ENCODE results near the gene ANKUB1. TPM values are rescaled to one million over a fixed set of nuclear protein-coding genes. Genes with fewer than 3 reads are reported as not detected.

ANKUB1 gene
- total and polyA plus RNA-seq, 10 of the 15 experiments (the other 5 are each of a cell fraction or from before 2014, with no cell fraction given): 0.08 TPM; not detected in 9

DNA sequence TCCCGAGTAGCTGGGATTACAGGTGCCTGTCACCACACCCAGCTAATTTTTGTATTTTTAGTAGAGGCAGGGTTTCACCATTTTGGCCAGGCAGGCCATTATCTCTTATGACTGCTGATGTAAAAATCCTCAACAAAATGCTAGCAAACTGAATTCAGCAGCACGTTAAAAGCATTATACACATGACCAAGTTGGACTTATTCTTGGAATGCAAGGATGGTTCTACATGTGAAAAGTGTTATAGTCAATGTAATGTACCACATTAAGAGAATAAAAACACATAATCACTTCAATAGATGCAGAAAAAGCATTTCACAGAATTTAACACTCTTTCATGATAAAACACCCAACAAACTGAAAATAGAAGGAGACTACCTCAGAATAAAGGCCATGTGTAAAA is 40.9 kb upstream of the ANKUB1 start:
- ChIA-PET POLR2A (no interaction called here), RAD21 (ENCODE audit: unreplicated experiment) (no interaction called here), SMC1A (ENCODE audit: uncharacterized antibody, unreplicated experiment) (no interaction called here), CTCF (interaction anchor here (2.1 kb wide), 1 partner anchor 25 kb away, joined by 6 read pairs; no protein-coding TSS in a partner anchor)
- no peak for DNase-seq (ENCODE audit: low read depth, low spot score)
- in situ Hi-C loops (cut with MboI): no loop called here
- no peaks in the 10 kb centered on the region for H3K27me3 ChIP-seq (replicated peaks in 1 of 2; ENCODE audit: control insufficient read depth in 2 of 2, insufficient read depth in 2 of 2, low read length in 1 of 2)
- no peaks in the 10 kb centered on the region for H4K20me1 ChIP-seq (ENCODE audit: control insufficient read depth, insufficient read depth)
- no peaks in the 10 kb centered on the region for H3K4me1 ChIP-seq (ENCODE audit: control insufficient read depth, insufficient read depth, low read length)
- H3K4me2 ChIP-seq (ENCODE audit: control insufficient read depth, insufficient read depth): no peak overlapping the region
- no peak for FAIRE-seq
- H3K9me3 ChIP-seq (replicated peaks; ENCODE audit: control insufficient read depth, insufficient read depth, low read length): peaks cover 34% of the 10 kb centered on the region
- H3K36me3 ChIP-seq (ENCODE audit: control insufficient read depth in 2 of 2, insufficient read depth in 2 of 2, low read length in 1 of 2): no peaks in the 10 kb centered on the region
- intact Hi-C loops (cut with micrococcal nuclease; ENCODE audit: unreplicated experiment): no loop called here
- no peak for ATAC-seq
- no peak for TF ChIP-seq ZNF24 (IDR thresholded peaks at IDR 0.05)
- no peak overlapping the region for H3K27ac ChIP-seq (ENCODE audit: control insufficient read depth, insufficient read depth)
- H3K9ac ChIP-seq (ENCODE audit: control insufficient read depth, insufficient read depth, low read length): no peak overlapping the region
- WGBS (ENCODE audit: insufficient coverage, insufficient replicate concordance, low lambda C conversion rate, missing lambda C conversion rate): 88% methylated on average over 2 of the region's 2 CpGs
- H2AFZ ChIP-seq (ENCODE audit: control insufficient read depth, low read depth, low read length): no peak overlapping the region
- no peak overlapping the region for H3K4me3 ChIP-seq
- BruUV-seq (replicated peaks): no TSS peak
- peaks cover 1% of the 10 kb centered on the region for H3K79me2 ChIP-seq (ENCODE audit: control insufficient read depth, insufficient read depth, low read length)

DNA sequence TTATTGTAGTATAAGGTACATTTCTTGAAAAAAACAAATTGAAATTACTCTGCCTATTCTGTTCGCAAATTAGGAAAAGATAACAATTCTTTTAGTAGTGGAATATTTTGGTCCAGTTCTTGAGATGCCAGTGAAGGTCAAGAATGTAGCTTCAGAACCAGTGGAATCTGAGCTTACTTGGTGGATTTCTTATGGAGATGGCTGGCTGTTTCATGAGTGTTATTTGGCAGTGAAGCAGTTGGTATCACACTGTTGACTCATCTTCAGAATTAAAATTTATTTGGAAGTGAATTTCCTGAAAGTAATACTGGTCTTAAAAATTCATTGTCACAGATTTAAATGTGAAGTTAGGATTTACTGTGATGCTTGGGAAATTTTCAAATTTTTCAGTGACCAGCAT is 39.7 kb upstream of the ANKUB1 start:
- no peaks in the 10 kb centered on the region for H3K4me1 ChIP-seq (ENCODE audit: control insufficient read depth, insufficient read depth, low read length)
- H3K27ac ChIP-seq (ENCODE audit: control insufficient read depth, insufficient read depth): no peak overlapping the region
- no peaks in the 10 kb centered on the region for H3K36me3 ChIP-seq (ENCODE audit: control insufficient read depth in 2 of 2, insufficient read depth in 2 of 2, low read length in 1 of 2)
- in situ Hi-C loops (cut with MboI): no loop called here
- ChIA-PET RAD21 (ENCODE audit: unreplicated experiment) (no interaction called here), CTCF (interaction anchor here (1.1 to 1.6 kb wide), 2 partner anchors 12 to 21 kb away, joined by 3 to 4 read pairs; no protein-coding TSS in a partner anchor), POLR2A (no interaction called here), SMC1A (ENCODE audit: uncharacterized antibody, unreplicated experiment) (interaction anchor here (1.5 kb wide), 1 partner anchor 12 kb away, joined by 3 read pairs; no protein-coding TSS in a partner anchor)
- DNase-seq (ENCODE audit: low read depth, low spot score): no peak
- peaks cover 29% of the 10 kb centered on the region for H3K9me3 ChIP-seq (replicated peaks; ENCODE audit: control insufficient read depth, insufficient read depth, low read length)
- no peak overlapping the region for H3K9ac ChIP-seq (ENCODE audit: control insufficient read depth, insufficient read depth, low read length)
- no peak overlapping the region for H2AFZ ChIP-seq (ENCODE audit: control insufficient read depth, low read depth, low read length)
- H3K27me3 ChIP-seq (replicated peaks in 1 of 2; ENCODE audit: control insufficient read depth in 2 of 2, insufficient read depth in 2 of 2, low read length in 1 of 2): no peaks in the 10 kb centered on the region
- no peak overlapping the region for H3K4me2 ChIP-seq (ENCODE audit: control insufficient read depth, insufficient read depth)
- H4K20me1 ChIP-seq (ENCODE audit: control insufficient read depth, insufficient read depth): no peaks in the 10 kb centered on the region
- peaks cover 1% of the 10 kb centered on the region for H3K79me2 ChIP-seq (ENCODE audit: control insufficient read depth, insufficient read depth, low read length)
- BruUV-seq (replicated peaks): no TSS peak
- FAIRE-seq: no peak
- ATAC-seq: no peak
- no peak overlapping the region for H3K4me3 ChIP-seq
- intact Hi-C loops (cut with micrococcal nuclease; ENCODE audit: unreplicated experiment): no loop called here
- 100% methylated on average over 1 of the region's 1 CpG for WGBS (ENCODE audit: insufficient coverage, insufficient replicate concordance, low lambda C conversion rate, missing lambda C conversion rate)
- TF ChIP-seq SRF (IDR thresholded peaks at IDR 0.05; ENCODE audit: low read depth in 2 of 2, low read length in 2 of 2): no peak
- TF ChIP-seq, protein P1, sequence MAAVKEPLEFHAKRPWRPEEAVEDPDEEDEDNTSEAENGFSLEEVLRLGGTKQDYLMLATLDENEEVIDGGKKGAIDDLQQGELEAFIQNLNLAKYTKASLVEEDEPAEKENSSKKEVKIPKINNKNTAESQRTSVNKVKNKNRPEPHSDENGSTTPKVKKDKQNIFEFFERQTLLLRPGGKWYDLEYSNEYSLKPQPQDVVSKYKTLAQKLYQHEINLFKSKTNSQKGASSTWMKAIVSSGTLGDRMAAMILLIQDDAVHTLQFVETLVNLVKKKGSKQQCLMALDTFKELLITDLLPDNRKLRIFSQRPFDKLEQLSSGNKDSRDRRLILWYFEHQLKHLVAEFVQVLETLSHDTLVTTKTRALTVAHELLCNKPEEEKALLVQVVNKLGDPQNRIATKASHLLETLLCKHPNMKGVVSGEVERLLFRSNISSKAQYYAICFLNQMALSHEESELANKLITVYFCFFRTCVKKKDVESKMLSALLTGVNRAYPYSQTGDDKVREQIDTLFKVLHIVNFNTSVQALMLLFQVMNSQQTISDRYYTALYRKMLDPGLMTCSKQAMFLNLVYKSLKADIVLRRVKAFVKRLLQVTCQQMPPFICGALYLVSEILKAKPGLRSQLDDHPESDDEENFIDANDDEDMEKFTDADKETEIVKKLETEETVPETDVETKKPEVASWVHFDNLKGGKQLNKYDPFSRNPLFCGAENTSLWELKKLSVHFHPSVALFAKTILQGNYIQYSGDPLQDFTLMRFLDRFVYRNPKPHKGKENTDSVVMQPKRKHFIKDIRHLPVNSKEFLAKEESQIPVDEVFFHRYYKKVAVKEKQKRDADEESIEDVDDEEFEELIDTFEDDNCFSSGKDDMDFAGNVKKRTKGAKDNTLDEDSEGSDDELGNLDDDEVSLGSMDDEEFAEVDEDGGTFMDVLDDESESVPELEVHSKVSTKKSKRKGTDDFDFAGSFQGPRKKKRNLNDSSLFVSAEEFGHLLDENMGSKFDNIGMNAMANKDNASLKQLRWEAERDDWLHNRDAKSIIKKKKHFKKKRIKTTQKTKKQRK (IDR thresholded peaks at IDR 0.05; ENCODE audit: low read depth, low read length): no peak
- TF ChIP-seq, protein P2, sequence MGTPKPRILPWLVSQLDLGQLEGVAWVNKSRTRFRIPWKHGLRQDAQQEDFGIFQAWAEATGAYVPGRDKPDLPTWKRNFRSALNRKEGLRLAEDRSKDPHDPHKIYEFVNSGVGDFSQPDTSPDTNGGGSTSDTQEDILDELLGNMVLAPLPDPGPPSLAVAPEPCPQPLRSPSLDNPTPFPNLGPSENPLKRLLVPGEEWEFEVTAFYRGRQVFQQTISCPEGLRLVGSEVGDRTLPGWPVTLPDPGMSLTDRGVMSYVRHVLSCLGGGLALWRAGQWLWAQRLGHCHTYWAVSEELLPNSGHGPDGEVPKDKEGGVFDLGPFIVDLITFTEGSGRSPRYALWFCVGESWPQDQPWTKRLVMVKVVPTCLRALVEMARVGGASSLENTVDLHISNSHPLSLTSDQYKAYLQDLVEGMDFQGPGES (IDR thresholded peaks at IDR 0.05): no peak
- TF ChIP-seq BMI1 (IDR thresholded peaks at IDR 0.05; ENCODE audit: borderline replicate concordance): no peak
- TF ChIP-seq, protein P3, sequence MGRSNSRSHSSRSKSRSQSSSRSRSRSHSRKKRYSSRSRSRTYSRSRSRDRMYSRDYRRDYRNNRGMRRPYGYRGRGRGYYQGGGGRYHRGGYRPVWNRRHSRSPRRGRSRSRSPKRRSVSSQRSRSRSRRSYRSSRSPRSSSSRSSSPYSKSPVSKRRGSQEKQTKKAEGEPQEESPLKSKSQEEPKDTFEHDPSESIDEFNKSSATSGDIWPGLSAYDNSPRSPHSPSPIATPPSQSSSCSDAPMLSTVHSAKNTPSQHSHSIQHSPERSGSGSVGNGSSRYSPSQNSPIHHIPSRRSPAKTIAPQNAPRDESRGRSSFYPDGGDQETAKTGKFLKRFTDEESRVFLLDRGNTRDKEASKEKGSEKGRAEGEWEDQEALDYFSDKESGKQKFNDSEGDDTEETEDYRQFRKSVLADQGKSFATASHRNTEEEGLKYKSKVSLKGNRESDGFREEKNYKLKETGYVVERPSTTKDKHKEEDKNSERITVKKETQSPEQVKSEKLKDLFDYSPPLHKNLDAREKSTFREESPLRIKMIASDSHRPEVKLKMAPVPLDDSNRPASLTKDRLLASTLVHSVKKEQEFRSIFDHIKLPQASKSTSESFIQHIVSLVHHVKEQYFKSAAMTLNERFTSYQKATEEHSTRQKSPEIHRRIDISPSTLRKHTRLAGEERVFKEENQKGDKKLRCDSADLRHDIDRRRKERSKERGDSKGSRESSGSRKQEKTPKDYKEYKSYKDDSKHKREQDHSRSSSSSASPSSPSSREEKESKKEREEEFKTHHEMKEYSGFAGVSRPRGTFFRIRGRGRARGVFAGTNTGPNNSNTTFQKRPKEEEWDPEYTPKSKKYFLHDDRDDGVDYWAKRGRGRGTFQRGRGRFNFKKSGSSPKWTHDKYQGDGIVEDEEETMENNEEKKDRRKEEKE (IDR thresholded peaks at IDR 0.05): no peak
- no peak for TF ChIP-seq PAX8 (IDR thresholded peaks at IDR 0.05)
- TF ChIP-seq SMARCA5 (IDR thresholded peaks at IDR 0.05): no peak

Data from GM12878 (cell line).